HEK293 (cell line): Measurements from ENCODE around the gene ATP2B3.

Experiments
- CTCF ChIA-PET: fragments of 350-600 bp; formaldehyde crosslinking; extraction: SDS; loops from one replicate; lab custom pipeline; 2021; ENCODE audit warnings: antibody characterized with exemption; lab: Yijun Ruan, JAX
- POLR2A ChIA-PET: fragments of 300-600 bp; formaldehyde crosslinking; extraction: SDS; loops from one replicate; lab custom pipeline; 2020; ENCODE audit warnings: antibody characterized with exemption, inconsistent platforms; lab: Yijun Ruan, JAX
- H3K27ac ChIP-seq: fragments of 200-500 bp; sonication (Bioruptor generic); 2 replicates; pipeline ENCODE4 v1.5.1; 2014; ENCODE audit warnings: low read depth, low read length, control low read depth, inconsistent platforms; ENCODE audit errors: extremely low read depth
- H3K36me3 ChIP-seq, 2 experiments: fragments of 200-500 bp in 1 of 2; sonication (Bioruptor generic) in 1 of 2; 1 replicate in 1 of 2; 2 replicates in 1 of 2; pipeline ENCODE4 v1.5.1; 2014 to 2017; ENCODE audit warnings: inconsistent platforms in 2 of 2, low read length in 2 of 2; ENCODE audit not compliant: control insufficient read depth in 2 of 2, insufficient read depth in 1 of 2
- H3K4me1 ChIP-seq: fragments of 200-500 bp; sonication (Bioruptor generic); 2 replicates; pipeline ENCODE4 v1.5.1; 2014; ENCODE audit warnings: mild to moderate bottlenecking, low read length, inconsistent platforms; ENCODE audit not compliant: control insufficient read depth, insufficient read depth
- H3K4me3 ChIP-seq: 2 replicates; pipeline ENCODE4 v1.5.1; 2011; ENCODE audit warnings: low read depth, mild to moderate bottlenecking, control low read depth, low read length, moderate library complexity
- H3K9me3 ChIP-seq: fragments of 200-500 bp; sonication (Bioruptor generic); 2 replicates; pipeline ENCODE4 v1.5.1; 2014; ENCODE audit warnings: low read depth, low read length, inconsistent platforms; ENCODE audit not compliant: control insufficient read depth, insufficient read depth
- GLI4 ChIP-seq: fragments of 450-650 bp; formaldehyde crosslinking; IDR thresholded peaks from 2 replicates; pipeline ENCODE4 v1.5.1; 2016; ENCODE audit warnings: missing biosample characterization, missing genetic modification characterization
- ZIC2 ChIP-seq: fragments of 450-650 bp; formaldehyde crosslinking; IDR thresholded peaks from 2 replicates; pipeline ENCODE4 v1.5.1; 2016; ENCODE audit warnings: missing biosample characterization, missing genetic modification characterization
- ZNF157 ChIP-seq: fragments of 450-650 bp; formaldehyde crosslinking; IDR thresholded peaks from 2 replicates; pipeline ENCODE4 v1.5.1; 2016; ENCODE audit warnings: missing biosample characterization, missing genetic modification characterization
- ZNF202 ChIP-seq: fragments of 450-650 bp; formaldehyde crosslinking; IDR thresholded peaks from 2 replicates; pipeline ENCODE4 v1.5.1; 2016; ENCODE audit warnings: missing biosample characterization, missing genetic modification characterization, borderline replicate concordance
- ZNF211 ChIP-seq: fragments of 450-650 bp; formaldehyde crosslinking; IDR thresholded peaks from 2 replicates; pipeline ENCODE4 v1.5.1; 2016; ENCODE audit warnings: low read depth, missing biosample characterization, missing genetic modification characterization
- ZNF521 ChIP-seq: fragments of 450-650 bp; formaldehyde crosslinking; IDR thresholded peaks from 2 replicates; pipeline ENCODE4 v1.5.1; 2017; ENCODE audit warnings: missing biosample characterization, mild to moderate bottlenecking, missing genetic modification characterization
- TF ChIP-seq, protein P1 (sequence below): fragments of 450-650 bp; formaldehyde crosslinking; IDR thresholded peaks from 2 replicates; pipeline ENCODE4 v1.5.1; 2016; ENCODE audit warnings: missing biosample characterization, missing genetic modification characterization
- TF ChIP-seq, protein P2 (sequence below): fragments of 450-650 bp; formaldehyde crosslinking; optimal IDR thresholded peaks from 2 replicates; pipeline ENCODE3; 2016; ENCODE audit warnings: missing biosample characterization, mild to moderate bottlenecking, missing genetic modification characterization
- TF ChIP-seq, protein P3 (sequence below): fragments of 450-650 bp; formaldehyde crosslinking; IDR thresholded peaks from 2 replicates; pipeline ENCODE4 v1.5.1; 2017; ENCODE audit warnings: missing biosample characterization, missing genetic modification characterization
- TF ChIP-seq, protein P4 (sequence below): fragments of 450-650 bp; formaldehyde crosslinking; IDR thresholded peaks from 2 replicates; pipeline ENCODE4 v1.5.1; 2016; ENCODE audit warnings: missing biosample characterization, missing genetic modification characterization, low read depth
- TF ChIP-seq, protein P5 (sequence below): IDR thresholded peaks from 2 replicates; pipeline ENCODE4 v1.6.1; 2011; ENCODE audit warnings: mild to moderate bottlenecking, low read depth, low read length, borderline replicate concordance

Gene ATP2B3

DNA sequence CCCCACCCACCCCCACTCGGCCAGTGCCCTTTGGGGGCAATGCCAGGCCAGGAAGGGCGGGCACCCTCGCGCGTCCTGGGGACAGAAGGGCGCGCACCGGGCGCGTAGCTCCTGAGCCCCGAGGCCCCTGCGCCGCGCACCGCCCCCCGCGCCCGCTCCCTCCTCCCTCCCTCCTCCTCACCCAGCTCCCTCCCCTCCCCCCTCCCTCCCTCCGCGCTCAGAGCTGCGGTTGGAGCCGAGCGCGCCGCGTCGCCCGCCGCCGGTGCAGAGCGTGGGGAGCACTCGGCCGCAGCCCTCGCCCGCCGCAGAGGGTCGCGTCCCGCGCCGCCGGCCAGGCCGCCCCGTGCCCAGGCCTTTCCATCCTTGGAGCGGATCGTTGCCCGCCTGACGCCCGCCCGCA is at the start of gene ATP2B3:
ATP2B3 (plus strand) TSS at position 220 of the 400 bp plus-strand sequence. CDS start 18,606 bp downstream, outside the sequence.
- no peak for TF ChIP-seq ZNF157
- TF ChIP-seq ZNF202 (tag by site-specific recombination): no peak
- TF ChIP-seq, protein P1, sequence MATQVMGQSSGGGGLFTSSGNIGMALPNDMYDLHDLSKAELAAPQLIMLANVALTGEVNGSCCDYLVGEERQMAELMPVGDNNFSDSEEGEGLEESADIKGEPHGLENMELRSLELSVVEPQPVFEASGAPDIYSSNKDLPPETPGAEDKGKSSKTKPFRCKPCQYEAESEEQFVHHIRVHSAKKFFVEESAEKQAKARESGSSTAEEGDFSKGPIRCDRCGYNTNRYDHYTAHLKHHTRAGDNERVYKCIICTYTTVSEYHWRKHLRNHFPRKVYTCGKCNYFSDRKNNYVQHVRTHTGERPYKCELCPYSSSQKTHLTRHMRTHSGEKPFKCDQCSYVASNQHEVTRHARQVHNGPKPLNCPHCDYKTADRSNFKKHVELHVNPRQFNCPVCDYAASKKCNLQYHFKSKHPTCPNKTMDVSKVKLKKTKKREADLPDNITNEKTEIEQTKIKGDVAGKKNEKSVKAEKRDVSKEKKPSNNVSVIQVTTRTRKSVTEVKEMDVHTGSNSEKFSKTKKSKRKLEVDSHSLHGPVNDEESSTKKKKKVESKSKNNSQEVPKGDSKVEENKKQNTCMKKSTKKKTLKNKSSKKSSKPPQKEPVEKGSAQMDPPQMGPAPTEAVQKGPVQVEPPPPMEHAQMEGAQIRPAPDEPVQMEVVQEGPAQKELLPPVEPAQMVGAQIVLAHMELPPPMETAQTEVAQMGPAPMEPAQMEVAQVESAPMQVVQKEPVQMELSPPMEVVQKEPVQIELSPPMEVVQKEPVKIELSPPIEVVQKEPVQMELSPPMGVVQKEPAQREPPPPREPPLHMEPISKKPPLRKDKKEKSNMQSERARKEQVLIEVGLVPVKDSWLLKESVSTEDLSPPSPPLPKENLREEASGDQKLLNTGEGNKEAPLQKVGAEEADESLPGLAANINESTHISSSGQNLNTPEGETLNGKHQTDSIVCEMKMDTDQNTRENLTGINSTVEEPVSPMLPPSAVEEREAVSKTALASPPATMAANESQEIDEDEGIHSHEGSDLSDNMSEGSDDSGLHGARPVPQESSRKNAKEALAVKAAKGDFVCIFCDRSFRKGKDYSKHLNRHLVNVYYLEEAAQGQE (tag by site-specific recombination): no peak
- TF ChIP-seq, protein P2, sequence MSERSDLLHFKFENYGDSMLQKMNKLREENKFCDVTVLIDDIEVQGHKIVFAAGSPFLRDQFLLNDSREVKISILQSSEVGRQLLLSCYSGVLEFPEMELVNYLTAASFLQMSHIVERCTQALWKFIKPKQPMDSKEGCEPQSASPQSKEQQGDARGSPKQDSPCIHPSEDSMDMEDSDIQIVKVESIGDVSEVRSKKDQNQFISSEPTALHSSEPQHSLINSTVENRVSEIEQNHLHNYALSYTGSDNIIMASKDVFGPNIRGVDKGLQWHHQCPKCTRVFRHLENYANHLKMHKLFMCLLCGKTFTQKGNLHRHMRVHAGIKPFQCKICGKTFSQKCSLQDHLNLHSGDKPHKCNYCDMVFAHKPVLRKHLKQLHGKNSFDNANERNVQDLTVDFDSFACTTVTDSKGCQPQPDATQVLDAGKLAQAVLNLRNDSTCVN (tag by site-specific recombination): peak; percentile 17
- TF ChIP-seq, protein P3, sequence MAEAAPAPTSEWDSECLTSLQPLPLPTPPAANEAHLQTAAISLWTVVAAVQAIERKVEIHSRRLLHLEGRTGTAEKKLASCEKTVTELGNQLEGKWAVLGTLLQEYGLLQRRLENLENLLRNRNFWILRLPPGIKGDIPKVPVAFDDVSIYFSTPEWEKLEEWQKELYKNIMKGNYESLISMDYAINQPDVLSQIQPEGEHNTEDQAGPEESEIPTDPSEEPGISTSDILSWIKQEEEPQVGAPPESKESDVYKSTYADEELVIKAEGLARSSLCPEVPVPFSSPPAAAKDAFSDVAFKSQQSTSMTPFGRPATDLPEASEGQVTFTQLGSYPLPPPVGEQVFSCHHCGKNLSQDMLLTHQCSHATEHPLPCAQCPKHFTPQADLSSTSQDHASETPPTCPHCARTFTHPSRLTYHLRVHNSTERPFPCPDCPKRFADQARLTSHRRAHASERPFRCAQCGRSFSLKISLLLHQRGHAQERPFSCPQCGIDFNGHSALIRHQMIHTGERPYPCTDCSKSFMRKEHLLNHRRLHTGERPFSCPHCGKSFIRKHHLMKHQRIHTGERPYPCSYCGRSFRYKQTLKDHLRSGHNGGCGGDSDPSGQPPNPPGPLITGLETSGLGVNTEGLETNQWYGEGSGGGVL (tag by site-specific recombination): peak; percentile 58; the same call in 1 of the 2 replicates
- TF ChIP-seq, protein P4, sequence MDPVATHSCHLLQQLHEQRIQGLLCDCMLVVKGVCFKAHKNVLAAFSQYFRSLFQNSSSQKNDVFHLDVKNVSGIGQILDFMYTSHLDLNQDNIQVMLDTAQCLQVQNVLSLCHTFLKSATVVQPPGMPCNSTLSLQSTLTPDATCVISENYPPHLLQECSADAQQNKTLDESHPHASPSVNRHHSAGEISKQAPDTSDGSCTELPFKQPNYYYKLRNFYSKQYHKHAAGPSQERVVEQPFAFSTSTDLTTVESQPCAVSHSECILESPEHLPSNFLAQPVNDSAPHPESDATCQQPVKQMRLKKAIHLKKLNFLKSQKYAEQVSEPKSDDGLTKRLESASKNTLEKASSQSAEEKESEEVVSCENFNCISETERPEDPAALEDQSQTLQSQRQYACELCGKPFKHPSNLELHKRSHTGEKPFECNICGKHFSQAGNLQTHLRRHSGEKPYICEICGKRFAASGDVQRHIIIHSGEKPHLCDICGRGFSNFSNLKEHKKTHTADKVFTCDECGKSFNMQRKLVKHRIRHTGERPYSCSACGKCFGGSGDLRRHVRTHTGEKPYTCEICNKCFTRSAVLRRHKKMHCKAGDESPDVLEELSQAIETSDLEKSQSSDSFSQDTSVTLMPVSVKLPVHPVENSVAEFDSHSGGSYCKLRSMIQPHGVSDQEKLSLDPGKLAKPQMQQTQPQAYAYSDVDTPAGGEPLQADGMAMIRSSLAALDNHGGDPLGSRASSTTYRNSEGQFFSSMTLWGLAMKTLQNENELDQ (tag by site-specific recombination): no peak
- no peak for TF ChIP-seq ZNF211 (tag by site-specific recombination)
- TF ChIP-seq, all 188 proteins: peak for 2
- no peak within 1 kb of the TSS for H3K27ac ChIP-seq
- H3K4me3 ChIP-seq: no peak within 1 kb of the TSS
- H3K36me3 ChIP-seq: no peaks in the 10 kb centered on the region
- no peaks in the 10 kb centered on the region for H3K4me1 ChIP-seq
- no peaks in the 10 kb centered on the region for H3K9me3 ChIP-seq
- ChIA-PET POLR2A (no interaction called here), CTCF (no interaction called here)

DNA sequence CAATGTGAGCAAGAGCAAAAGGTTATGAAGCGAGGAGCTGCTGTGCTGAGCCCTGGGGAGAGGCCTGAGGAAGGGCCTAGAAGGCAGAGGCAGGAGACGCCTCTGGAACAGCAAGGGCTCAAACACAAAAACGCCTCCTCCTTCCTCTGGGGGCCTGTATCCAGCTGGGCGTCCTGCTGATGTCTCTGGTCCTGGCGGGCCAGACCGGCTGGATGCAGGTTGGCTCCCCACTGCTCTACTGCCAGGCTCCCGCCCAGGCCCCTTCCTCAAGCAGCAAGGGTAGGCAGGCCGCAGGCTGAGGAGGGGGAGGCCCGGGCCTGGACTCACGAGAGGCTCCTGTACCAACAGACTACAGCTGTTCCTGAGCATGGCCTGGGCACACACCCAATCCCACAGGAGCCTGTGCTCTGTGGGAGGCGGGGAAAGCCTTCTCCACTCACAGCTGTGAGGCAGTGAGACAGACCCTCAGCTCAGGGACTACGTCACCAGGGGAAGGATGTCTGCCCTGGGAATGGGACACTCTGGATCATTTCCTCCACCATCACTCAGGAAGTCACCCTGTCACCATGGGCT is 49.3 kb upstream of the ATP2B3 start:
- Histone ChIP-seq H3K27ac (no peak overlapping the region), H3K9me3 (no peaks in the 10 kb centered on the region), H3K4me3 (no peak overlapping the region), H3K4me1 (no peaks in the 10 kb centered on the region), H3K36me3 (peaks cover 0 to 43% of the 10 kb centered on the region in 2 experiments; a peak in 1 of 3 replicates)
- ChIA-PET CTCF (interaction anchor here (8.6 kb wide), 1 partner anchor 40 kb away, joined by 89 read pairs; no protein-coding TSS in a partner anchor), POLR2A (no interaction called here)
- TF ChIP-seq ZNF521 (no peak), ZNF202 (tag by site-specific recombination) (no peak), GLI4 (no peak), ZIC2 (tag by site-specific recombination) (peak; percentile 90)
- TF ChIP-seq, protein P5, sequence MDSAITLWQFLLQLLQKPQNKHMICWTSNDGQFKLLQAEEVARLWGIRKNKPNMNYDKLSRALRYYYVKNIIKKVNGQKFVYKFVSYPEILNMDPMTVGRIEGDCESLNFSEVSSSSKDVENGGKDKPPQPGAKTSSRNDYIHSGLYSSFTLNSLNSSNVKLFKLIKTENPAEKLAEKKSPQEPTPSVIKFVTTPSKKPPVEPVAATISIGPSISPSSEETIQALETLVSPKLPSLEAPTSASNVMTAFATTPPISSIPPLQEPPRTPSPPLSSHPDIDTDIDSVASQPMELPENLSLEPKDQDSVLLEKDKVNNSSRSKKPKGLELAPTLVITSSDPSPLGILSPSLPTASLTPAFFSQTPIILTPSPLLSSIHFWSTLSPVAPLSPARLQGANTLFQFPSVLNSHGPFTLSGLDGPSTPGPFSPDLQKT: no peak
